Measurements from ENCODE around the gene SDC3. TPM values are rescaled to one million over a fixed set of nuclear protein-coding genes. Genes with fewer than 3 reads are reported as not detected.

SDC3 gene
- total RNA-seq, 1 donor from 2014 or later, result 113 TPM

DNA sequence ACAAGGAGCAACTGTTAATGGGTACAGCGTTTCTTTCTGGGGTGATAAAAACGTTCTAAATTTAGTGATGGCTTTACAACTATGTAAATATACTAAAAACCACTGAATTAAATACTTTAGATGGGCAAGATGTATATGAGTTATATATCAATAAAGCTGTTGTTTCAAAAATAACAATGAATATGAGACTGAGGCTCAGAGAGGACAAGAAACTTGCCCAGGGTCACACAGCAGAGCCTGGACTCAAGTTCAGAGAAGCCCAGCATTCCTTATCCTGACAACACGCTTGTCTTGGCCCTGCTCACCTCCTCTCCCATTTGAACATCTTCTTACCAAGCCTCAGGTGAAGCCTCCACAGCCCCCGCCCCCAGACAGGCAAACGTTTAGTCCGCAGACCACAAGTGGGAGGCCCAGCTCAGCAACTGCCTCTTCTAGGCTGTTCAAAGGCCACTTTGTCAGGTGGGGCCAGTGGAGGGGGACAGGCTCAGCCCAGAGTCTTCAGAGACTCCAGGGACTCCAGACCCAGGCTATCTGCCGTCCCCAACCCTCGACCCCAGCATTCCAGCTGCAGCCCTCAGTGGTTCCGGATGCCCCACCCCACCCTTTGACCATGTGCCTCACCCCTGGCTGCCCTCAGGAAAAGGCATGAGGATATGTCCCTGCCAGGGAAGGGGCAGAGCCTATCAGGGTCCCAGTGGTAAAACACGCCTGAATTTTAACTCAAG lies 17.9 kb downstream of the SDC3 start:
- Histone ChIP-seq H3K27ac (ENCODE audit: low read depth, low read length) (no peak overlapping the region), H3K4me2 (ENCODE audit: low read length) (no peak overlapping the region), H3K9me3 (ENCODE audit: insufficient read depth, low read depth, low read length) (no peaks in the 10 kb centered on the region), H3K9ac (ENCODE audit: low read length) (no peak overlapping the region), H3K79me2 (ENCODE audit: insufficient read depth, low read length) (peaks cover 66% of the 10 kb centered on the region), H3K27me3 (ENCODE audit: insufficient read depth, low read length) (no peaks in the 10 kb centered on the region), H3K4me1 (ENCODE audit: insufficient read depth, low read length) (peaks cover 31% of the 10 kb centered on the region), H3K36me3 (ENCODE audit: insufficient read depth, low read length) (no peaks in the 10 kb centered on the region), H2AFZ (ENCODE audit: low read depth, low read length) (no peak overlapping the region), H3K4me3 (ENCODE audit: insufficient read depth, low read depth, low read length) (no peak overlapping the region), H4K20me1 (ENCODE audit: insufficient read depth, low read length) (peaks cover 83% of the 10 kb centered on the region)
- no peak overlapping the region for H3K27ac Mint-ChIP-seq (ENCODE audit: unreplicated experiment)
- H3K27me3 Mint-ChIP-seq (ENCODE audit: low read depth, unreplicated experiment), result no peaks in the 10 kb centered on the region
- DNase-seq (ENCODE audit: low read depth), result no peak
- peaks cover 58% of the 10 kb centered on the region for H3K4me1 Mint-ChIP-seq (ENCODE audit: low read depth, unreplicated experiment)
- peaks cover 4% of the 10 kb centered on the region for H3K36me3 Mint-ChIP-seq (ENCODE audit: low read depth, unreplicated experiment)
- no peak for TF ChIP-seq EZH2 (IDR thresholded peaks at IDR 0.05; ENCODE audit: insufficient read depth, low read length)
- TF ChIP-seq, protein P1, sequence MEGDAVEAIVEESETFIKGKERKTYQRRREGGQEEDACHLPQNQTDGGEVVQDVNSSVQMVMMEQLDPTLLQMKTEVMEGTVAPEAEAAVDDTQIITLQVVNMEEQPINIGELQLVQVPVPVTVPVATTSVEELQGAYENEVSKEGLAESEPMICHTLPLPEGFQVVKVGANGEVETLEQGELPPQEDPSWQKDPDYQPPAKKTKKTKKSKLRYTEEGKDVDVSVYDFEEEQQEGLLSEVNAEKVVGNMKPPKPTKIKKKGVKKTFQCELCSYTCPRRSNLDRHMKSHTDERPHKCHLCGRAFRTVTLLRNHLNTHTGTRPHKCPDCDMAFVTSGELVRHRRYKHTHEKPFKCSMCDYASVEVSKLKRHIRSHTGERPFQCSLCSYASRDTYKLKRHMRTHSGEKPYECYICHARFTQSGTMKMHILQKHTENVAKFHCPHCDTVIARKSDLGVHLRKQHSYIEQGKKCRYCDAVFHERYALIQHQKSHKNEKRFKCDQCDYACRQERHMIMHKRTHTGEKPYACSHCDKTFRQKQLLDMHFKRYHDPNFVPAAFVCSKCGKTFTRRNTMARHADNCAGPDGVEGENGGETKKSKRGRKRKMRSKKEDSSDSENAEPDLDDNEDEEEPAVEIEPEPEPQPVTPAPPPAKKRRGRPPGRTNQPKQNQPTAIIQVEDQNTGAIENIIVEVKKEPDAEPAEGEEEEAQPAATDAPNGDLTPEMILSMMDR (IDR thresholded peaks at IDR 0.05; ENCODE audit: insufficient read depth, low read depth, low read length), result no peak
- no peak overlapping the region for H3K4me3 Mint-ChIP-seq (ENCODE audit: unreplicated experiment)
- H3K9me3 Mint-ChIP-seq (ENCODE audit: unreplicated experiment), result no peaks in the 10 kb centered on the region
- FAIRE-seq, result no peak

DNA sequence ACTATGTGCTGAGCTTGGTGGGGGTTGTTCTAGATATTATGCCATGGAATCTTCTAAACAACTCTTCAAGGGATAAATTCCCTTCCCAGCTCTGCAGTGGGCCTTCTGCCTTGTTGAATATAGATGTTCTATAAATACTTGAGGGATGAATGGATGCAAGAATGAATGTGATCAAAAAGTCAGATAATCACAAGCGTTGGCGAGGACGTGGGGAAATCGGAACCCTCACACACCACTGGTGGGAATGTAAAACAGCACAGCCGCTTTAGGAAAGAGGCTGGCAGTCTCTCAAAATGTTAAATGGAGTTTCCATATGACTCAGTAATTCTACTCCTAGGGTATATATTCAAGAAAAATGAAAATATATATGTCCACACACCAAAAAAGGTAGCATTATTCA lies 19.0 kb downstream of the SDC3 start:
- DNase-seq (ENCODE audit: low read depth) (peak; percentile 70), FAIRE-seq (no peak)
- H3K4me3 ChIP-seq (ENCODE audit: insufficient read depth, low read depth, low read length), result no peak overlapping the region
- no peak overlapping the region for H3K9ac ChIP-seq (ENCODE audit: low read length)
- Mint-ChIP-seq H3K9me3 (ENCODE audit: unreplicated experiment) (no peaks in the 10 kb centered on the region), H3K27me3 (ENCODE audit: low read depth, unreplicated experiment) (no peaks in the 10 kb centered on the region), H3K36me3 (ENCODE audit: low read depth, unreplicated experiment) (peaks cover 4% of the 10 kb centered on the region), H3K27ac (ENCODE audit: unreplicated experiment) (no peak overlapping the region), H3K4me1 (ENCODE audit: low read depth, unreplicated experiment) (peaks cover 52% of the 10 kb centered on the region), H3K4me3 (ENCODE audit: unreplicated experiment) (no peak overlapping the region)
- no peak overlapping the region for H2AFZ ChIP-seq (ENCODE audit: low read depth, low read length)
- no peak for TF ChIP-seq EZH2 (IDR thresholded peaks at IDR 0.05; ENCODE audit: insufficient read depth, low read length)
- TF ChIP-seq, protein P1 (IDR thresholded peaks at IDR 0.05; ENCODE audit: insufficient read depth, low read depth, low read length), result no peak
- H3K4me2 ChIP-seq (ENCODE audit: low read length), result no peak overlapping the region
- H3K79me2 ChIP-seq (ENCODE audit: insufficient read depth, low read length), result peaks cover 62% of the 10 kb centered on the region
- H3K36me3 ChIP-seq (ENCODE audit: insufficient read depth, low read length), result no peaks in the 10 kb centered on the region
- H3K4me1 ChIP-seq (ENCODE audit: insufficient read depth, low read length), result peaks cover 36% of the 10 kb centered on the region
- H4K20me1 ChIP-seq (ENCODE audit: insufficient read depth, low read length), result peaks cover 80% of the 10 kb centered on the region
- no peaks in the 10 kb centered on the region for H3K9me3 ChIP-seq (ENCODE audit: insufficient read depth, low read depth, low read length)
- no peaks in the 10 kb centered on the region for H3K27me3 ChIP-seq (ENCODE audit: insufficient read depth, low read length)
- no peak overlapping the region for H3K27ac ChIP-seq (ENCODE audit: low read depth, low read length)

DNA sequence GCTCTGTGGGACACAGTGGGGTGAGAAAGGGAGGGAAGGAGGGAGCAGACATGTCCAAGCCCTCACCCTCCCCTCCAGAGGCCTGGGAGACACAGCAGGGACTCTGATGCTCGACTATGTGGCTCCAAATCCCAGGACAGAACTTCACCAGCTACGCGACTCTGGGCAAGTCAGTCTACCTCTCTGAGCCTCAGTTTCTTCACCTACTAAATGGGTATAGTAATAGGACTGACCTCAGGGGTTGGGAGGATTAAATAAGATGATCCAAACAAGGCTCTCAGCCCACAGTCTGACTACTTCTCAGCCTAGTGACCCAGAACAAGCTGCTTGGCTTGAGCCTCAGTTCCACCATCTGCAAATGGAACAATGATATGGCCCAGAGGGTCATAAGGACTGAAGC lies 19.6 kb downstream of the SDC3 start:
- Histone ChIP-seq H3K4me3 (ENCODE audit: insufficient read depth, low read depth, low read length) (no peak overlapping the region), H2AFZ (ENCODE audit: low read depth, low read length) (no peak overlapping the region), H4K20me1 (ENCODE audit: insufficient read depth, low read length) (peaks cover 80% of the 10 kb centered on the region), H3K79me2 (ENCODE audit: insufficient read depth, low read length) (peaks cover 63% of the 10 kb centered on the region), H3K9ac (ENCODE audit: low read length) (peak overlapping the region; percentile 52), H3K4me2 (ENCODE audit: low read length) (peak overlapping the region; percentile 57), H3K27ac (ENCODE audit: low read depth, low read length) (peak overlapping the region; percentile 23), H3K27me3 (ENCODE audit: insufficient read depth, low read length) (no peaks in the 10 kb centered on the region), H3K36me3 (ENCODE audit: insufficient read depth, low read length) (no peaks in the 10 kb centered on the region), H3K4me1 (ENCODE audit: insufficient read depth, low read length) (peaks cover 38% of the 10 kb centered on the region), H3K9me3 (ENCODE audit: insufficient read depth, low read depth, low read length) (no peaks in the 10 kb centered on the region)
- TF ChIP-seq, protein P1 (IDR thresholded peaks at IDR 0.05; ENCODE audit: insufficient read depth, low read depth, low read length), result no peak
- no peak for TF ChIP-seq EZH2 (IDR thresholded peaks at IDR 0.05; ENCODE audit: insufficient read depth, low read length)
- H3K4me1 Mint-ChIP-seq (ENCODE audit: low read depth, unreplicated experiment), result peaks cover 53% of the 10 kb centered on the region
- FAIRE-seq (no peak), DNase-seq (ENCODE audit: low read depth) (no peak)
- H3K9me3 Mint-ChIP-seq (ENCODE audit: unreplicated experiment), result no peaks in the 10 kb centered on the region
- H3K27ac Mint-ChIP-seq (ENCODE audit: unreplicated experiment), result peak overlapping the region; percentile 69
- H3K27me3 Mint-ChIP-seq (ENCODE audit: low read depth, unreplicated experiment), result no peaks in the 10 kb centered on the region
- peak overlapping the region; percentile 54 for H3K4me3 Mint-ChIP-seq (ENCODE audit: unreplicated experiment)
- peaks cover 4% of the 10 kb centered on the region for H3K36me3 Mint-ChIP-seq (ENCODE audit: low read depth, unreplicated experiment)

Measured in astrocyte (in vitro differentiated cells and primary cell).